HFFc6 (cell line): ENCODE measurements around the gene GLYR1. TPM values are rescaled to one million over a fixed set of nuclear protein-coding genes. Genes with fewer than 3 reads are reported as not detected.
A peak's percentile ranks its signal among the peaks of the same experiment; 100 is the strongest.

Source experiments
- DNase-seq: peaks from one replicate; pipeline ENCODE4 v3.0.0-alpha.2; 2018
- H3K27ac Mint-ChIP-seq: 2 replicates; pipeline ENCODE4 v1.8.0; 2020; ENCODE audit warnings: mild to moderate bottlenecking, mixed read lengths
- H3K27me3 Mint-ChIP-seq: 2 replicates; pipeline ENCODE4 v1.8.0; 2021; ENCODE audit warnings: mild to moderate bottlenecking, moderate library complexity, mixed read lengths; ENCODE audit not compliant: insufficient read depth
- H3K36me3 Mint-ChIP-seq: 2 replicates; pipeline ENCODE4 v1.8.0; 2021; ENCODE audit warnings: low read depth, mixed read lengths
- H3K4me1 Mint-ChIP-seq: 2 replicates; pipeline ENCODE4 v1.8.0; 2020; ENCODE audit warnings: low read depth, mixed read lengths
- H3K4me3 Mint-ChIP-seq: 2 replicates; pipeline ENCODE4 v1.8.0; 2020; ENCODE audit warnings: mild to moderate bottlenecking, moderate library complexity, mixed read lengths
- H3K9me3 Mint-ChIP-seq: 2 replicates; pipeline ENCODE4 v1.8.0; 2020; ENCODE audit warnings: mild to moderate bottlenecking, mixed read lengths
- total RNA-seq, 6 experiments: library from RNA; stranded (reverse); fragmentation: NEBNext Ultra II Directional; extraction: Animal tissue kit (Norgen Biotek cat#: 25700); gene quantifications; 2 replicates in 1 of 6; 3 replicates in 5 of 6; pipeline ENCODE4 v1.2.3, GENCODE V29; 2021
- TF ChIP-seq, protein P1 (sequence below): fragments of 200-600 bp; sonication (generic); IDR thresholded peaks from 2 replicates; pipeline ENCODE4 v1.5.0; 2021; ENCODE audit warnings: antibody characterized with exemption, mild to moderate bottlenecking

GLYR1 gene
- total RNA-seq, 6 experiments from 2014 or later: 77.6 to 89.4 (median 81.8) TPM

DNA sequence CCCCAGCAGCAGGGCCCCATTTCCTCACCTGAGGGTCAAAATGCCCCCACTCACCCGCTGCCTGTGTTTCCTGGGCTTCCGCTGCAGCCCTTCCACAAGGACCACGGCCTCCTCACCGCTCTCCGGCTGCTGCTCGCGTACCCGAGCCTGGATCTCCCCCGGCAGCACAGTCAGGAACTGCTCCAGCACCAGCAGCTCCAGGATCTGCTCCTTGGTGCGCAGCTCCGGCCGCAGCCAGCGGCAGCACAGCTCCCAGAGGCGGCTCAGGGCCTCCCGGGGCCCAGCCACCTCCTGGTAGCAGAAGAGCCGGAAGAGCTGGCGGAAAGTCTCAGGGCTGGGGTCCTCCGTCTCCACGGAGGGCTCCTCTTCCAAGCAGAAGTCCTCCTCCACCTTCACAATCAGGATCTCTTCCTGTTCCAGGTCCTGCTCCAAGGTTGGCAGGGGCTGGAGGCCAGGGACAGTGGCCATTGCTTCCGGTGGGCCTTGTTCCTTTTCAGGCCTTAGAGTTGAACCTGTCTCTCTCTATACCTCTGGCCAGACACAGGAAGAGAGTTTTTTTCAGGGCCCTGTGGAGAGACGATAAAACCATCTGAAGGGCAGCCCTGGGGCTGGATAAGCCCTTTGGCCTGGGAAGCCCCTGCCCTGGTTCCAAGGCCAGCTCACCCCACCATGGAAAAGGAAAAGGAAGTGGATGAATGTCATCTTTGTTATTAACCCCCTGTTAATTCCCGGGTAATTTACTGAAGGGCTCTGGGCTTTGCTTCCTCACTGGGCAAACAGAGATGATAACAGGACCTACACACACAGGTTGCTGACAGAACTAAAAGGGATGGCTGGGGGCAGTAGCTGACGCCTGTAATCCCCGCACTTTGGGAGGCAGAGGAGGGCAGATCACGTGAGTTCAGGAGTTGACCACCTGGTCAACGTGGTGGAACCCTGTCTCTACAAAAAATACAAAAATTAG is 81.3 kb downstream of the GLYR1 start:
- peaks cover 1% of the 10 kb centered on the region; the same call in 1 of the 2 replicates for H3K36me3 Mint-ChIP-seq
- peaks cover 26% of the 10 kb centered on the region for H3K4me1 Mint-ChIP-seq
- H3K4me3 Mint-ChIP-seq: peak overlapping the region; percentile 93
- H3K9me3 Mint-ChIP-seq: no peaks in the 10 kb centered on the region
- H3K27me3 Mint-ChIP-seq: no peaks in the 10 kb centered on the region; the same call in 1 of the 2 replicates
- TF ChIP-seq, protein P1, sequence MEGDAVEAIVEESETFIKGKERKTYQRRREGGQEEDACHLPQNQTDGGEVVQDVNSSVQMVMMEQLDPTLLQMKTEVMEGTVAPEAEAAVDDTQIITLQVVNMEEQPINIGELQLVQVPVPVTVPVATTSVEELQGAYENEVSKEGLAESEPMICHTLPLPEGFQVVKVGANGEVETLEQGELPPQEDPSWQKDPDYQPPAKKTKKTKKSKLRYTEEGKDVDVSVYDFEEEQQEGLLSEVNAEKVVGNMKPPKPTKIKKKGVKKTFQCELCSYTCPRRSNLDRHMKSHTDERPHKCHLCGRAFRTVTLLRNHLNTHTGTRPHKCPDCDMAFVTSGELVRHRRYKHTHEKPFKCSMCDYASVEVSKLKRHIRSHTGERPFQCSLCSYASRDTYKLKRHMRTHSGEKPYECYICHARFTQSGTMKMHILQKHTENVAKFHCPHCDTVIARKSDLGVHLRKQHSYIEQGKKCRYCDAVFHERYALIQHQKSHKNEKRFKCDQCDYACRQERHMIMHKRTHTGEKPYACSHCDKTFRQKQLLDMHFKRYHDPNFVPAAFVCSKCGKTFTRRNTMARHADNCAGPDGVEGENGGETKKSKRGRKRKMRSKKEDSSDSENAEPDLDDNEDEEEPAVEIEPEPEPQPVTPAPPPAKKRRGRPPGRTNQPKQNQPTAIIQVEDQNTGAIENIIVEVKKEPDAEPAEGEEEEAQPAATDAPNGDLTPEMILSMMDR: no peak
- peak overlapping the region; percentile 90 for H3K27ac Mint-ChIP-seq
- no peak for DNase-seq

DNA sequence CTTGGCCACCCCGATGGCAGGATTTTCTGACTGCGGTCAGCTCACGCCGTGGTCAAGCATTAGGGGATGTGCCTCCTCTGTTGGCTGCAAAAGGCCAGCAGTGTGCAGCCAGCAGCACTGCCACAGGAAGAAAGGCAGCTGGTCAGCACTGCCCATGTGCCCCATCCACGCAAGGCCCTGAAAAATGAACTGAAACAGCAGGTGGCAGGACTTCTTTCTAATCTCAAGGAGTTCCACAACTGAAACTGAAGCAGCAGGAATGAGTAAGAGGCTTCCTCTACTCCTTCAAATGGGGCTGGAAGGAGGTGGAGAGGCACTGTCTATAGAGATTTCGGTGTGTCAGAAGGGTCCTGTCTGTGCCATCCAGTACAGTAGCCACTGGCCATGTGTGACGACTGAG is 83.3 kb downstream of the GLYR1 start:
- Mint-ChIP-seq H3K27me3 (no peaks in the 10 kb centered on the region; the same call in 1 of the 2 replicates), H3K27ac (0 out of 2 replicates have a peak overlapping the region, but pooled peaks have one; percentile 13), H3K36me3 (peaks cover 18% of the 10 kb centered on the region; the same call in 1 of the 2 replicates), H3K9me3 (no peaks in the 10 kb centered on the region), H3K4me1 (peaks cover 17% of the 10 kb centered on the region), H3K4me3 (no peak overlapping the region)
- DNase-seq: no peak
- TF ChIP-seq, protein P1: no peak

DNA sequence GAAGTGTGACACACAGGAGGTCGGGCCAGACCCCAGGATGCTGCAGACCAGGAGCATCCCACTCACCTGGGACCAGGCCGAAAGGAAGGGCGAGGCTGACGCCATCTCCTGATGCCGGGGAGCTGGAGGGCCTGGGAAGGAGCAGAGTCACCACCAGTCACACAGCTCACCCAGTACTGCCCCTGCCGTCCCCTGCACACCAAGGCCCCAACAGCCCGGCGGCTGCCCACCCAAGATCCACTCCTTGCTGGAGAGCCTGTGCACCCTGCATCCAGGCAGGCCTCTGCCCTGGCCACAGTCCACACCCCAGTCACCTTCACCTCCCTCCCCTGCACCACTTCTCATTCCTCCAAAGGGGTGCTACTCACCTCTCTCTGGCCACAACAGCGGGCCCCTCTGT is 84.9 kb downstream of the GLYR1 start:
- Mint-ChIP-seq H3K36me3 (peaks cover 25% of the 10 kb centered on the region), H3K4me1 (peaks cover 9% of the 10 kb centered on the region), H3K27me3 (no peaks in the 10 kb centered on the region), H3K4me3 (no peak overlapping the region), H3K27ac (no peak overlapping the region), H3K9me3 (no peaks in the 10 kb centered on the region)
- DNase-seq: no peak
- TF ChIP-seq, protein P1: no peak

DNA sequence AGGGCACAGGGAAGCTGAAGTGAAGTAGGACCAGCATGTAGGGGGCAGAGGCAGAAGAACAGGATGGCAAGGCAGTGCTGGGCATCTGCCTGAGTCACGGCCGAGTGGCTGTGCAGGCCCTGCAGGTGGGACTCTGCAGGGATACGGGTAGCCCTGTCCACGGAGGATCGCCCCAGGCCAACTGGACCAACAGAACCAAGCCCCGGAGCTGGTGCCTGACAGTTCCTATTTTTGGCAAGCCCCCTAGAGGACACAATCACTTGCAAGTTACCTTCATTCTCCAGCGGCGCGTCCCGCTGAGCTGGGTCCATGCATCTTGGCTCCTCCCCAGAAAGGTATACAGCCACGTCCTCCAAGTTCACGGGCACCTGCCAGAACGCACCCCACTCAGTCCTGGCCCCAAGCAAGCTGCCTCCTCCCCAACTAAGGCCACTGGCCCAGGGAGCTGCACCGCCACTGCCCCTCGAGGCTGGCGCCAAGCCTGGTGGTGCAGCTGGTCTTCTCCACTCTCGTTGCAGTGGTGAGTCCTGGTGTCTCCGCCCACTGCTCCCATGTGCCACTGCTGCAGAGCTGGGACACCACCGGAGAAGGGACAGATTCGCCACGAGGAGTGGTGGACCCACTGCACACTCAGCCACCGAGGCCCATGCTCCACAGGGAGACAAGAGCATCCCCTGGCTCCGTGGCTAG is 86.7 kb downstream of the GLYR1 start:
- peaks cover 38% of the 10 kb centered on the region for H3K36me3 Mint-ChIP-seq
- TF ChIP-seq, protein P1: peak; percentile 22
- no peaks in the 10 kb centered on the region; the same call in none of the 2 replicates for H3K27me3 Mint-ChIP-seq
- no peak overlapping the region for H3K4me3 Mint-ChIP-seq
- no peak overlapping the region for H3K27ac Mint-ChIP-seq
- no peaks in the 10 kb centered on the region for H3K4me1 Mint-ChIP-seq
- peaks cover 5% of the 10 kb centered on the region; the same call in 1 of the 2 replicates for H3K9me3 Mint-ChIP-seq
- DNase-seq: no peak

DNA sequence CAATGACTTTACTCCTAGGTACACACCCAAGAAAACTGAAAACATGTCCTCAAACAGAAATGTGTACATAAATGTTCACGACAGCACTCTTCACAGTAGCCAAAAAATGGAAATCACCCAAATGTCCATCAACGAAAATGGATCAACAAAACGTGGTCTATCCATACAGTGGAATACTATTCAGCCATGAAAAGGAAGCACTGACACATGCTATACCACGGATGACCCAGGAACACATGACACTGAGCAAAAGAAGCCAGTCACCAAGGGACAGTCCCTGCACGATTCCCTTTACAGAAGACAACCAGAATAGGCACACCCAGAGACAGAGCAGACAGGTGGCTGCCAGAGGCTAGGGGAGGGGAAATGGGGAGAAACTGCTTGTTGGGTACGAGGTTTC is 91.4 kb downstream of the GLYR1 start:
- Mint-ChIP-seq H3K4me3 (no peak overlapping the region), H3K27me3 (no peaks in the 10 kb centered on the region; the same call in none of the 2 replicates), H3K27ac (no peak overlapping the region), H3K36me3 (peaks cover 39% of the 10 kb centered on the region), H3K4me1 (no peaks in the 10 kb centered on the region), H3K9me3 (peaks cover 5% of the 10 kb centered on the region; the same call in 1 of the 2 replicates)
- no peak for DNase-seq
- TF ChIP-seq, protein P1: no peak
